RWPE2 (cell line): ENCODE data around the gene ZAP70.
"Not testable (repeated sequence)": the region's sequence is repeated elsewhere in the genome, so short reads cannot be mapped to it uniquely, and the experiment has no call there.

Experiments used
- ATAC-seq: fragments of 200-7000 bp; cut with Tn5 transposase; 3 replicates; pipeline ENCODE4 v1.9.1; 2021; ENCODE audit warnings: low read depth
- DNase-seq: peaks from one replicate; pipeline ENCODE4 v3.0.0-alpha.2; 2020; ENCODE audit warnings: low spot score
- H3K27ac ChIP-seq: fragments of 450-650 bp; 2 replicates; pipeline ENCODE4 v1.5.1; 2017; ENCODE audit warnings: mild to moderate bottlenecking; ENCODE audit not compliant: poor library complexity, severe bottlenecking
- H3K27me3 ChIP-seq: fragments of 250-450 bp; sonication (Bioruptor Pico); 2 replicates; pipeline ENCODE4 v1.5.1; 2021; ENCODE audit warnings: mild to moderate bottlenecking, moderate library complexity; ENCODE audit not compliant: insufficient read depth, poor library complexity, severe bottlenecking
- H3K36me3 ChIP-seq: fragments of 250-450 bp; sonication (Bioruptor Pico); 2 replicates; pipeline ENCODE4 v1.5.1; 2020; ENCODE audit warnings: low read depth, mild to moderate bottlenecking, moderate library complexity
- H3K4me1 ChIP-seq: fragments of 250-450 bp; sonication (Bioruptor Pico); 2 replicates; pipeline ENCODE4 v1.5.1; 2021; ENCODE audit warnings: mild to moderate bottlenecking, moderate library complexity; ENCODE audit not compliant: insufficient read depth, poor library complexity, severe bottlenecking
- H3K4me3 ChIP-seq: fragments of 250-450 bp; sonication (Bioruptor Pico); 2 replicates; pipeline ENCODE4 v1.5.1; 2021; ENCODE audit warnings: mild to moderate bottlenecking, moderate library complexity; ENCODE audit not compliant: severe bottlenecking
- H3K9me3 ChIP-seq: fragments of 250-450 bp; sonication (Bioruptor Pico); 2 replicates; pipeline ENCODE4 v1.5.1; 2021; ENCODE audit warnings: mild to moderate bottlenecking, moderate library complexity; ENCODE audit not compliant: severe bottlenecking
- TF ChIP-seq, protein P1 (sequence below): fragments of 450-650 bp; IDR thresholded peaks from one replicate; pipeline ENCODE4 v1.5.1; 2017; ENCODE audit warnings: mild to moderate bottlenecking, moderate library complexity; ENCODE audit not compliant: poor library complexity, severe bottlenecking

The ZAP70 gene

DNA sequence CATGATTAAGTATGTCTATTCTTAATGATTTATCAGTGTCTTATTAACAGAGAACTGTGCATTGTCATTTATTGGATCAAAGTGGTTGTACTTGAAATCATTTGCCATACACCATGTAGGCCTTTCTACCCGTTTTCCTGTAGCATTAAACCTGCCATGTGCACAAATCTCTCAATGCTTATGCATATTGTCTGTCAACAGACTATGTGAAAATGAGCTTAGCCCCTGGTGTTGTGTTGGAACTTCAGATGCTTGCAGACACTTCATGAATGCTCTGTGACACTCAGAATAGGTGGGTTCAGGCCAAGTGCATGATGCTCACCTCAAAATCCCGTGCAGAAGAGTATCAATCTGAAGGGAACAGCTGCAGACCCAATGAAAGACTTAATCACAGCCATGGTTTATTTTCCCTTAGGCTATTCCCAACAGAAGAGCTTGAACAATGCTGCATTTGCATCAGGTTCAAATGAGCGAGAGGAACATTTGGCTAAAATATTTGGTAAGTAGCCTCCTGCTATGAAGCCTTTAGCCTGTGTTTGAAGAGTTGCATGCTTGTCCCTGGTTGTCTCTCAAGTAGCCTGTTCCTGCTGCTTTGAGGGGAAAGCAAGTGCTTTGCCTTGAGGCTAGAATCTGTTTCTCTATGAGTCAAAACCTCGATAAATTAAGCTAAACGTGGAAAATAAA, 37.8 kb upstream of the ZAP70 start:
- TF ChIP-seq, protein P1, sequence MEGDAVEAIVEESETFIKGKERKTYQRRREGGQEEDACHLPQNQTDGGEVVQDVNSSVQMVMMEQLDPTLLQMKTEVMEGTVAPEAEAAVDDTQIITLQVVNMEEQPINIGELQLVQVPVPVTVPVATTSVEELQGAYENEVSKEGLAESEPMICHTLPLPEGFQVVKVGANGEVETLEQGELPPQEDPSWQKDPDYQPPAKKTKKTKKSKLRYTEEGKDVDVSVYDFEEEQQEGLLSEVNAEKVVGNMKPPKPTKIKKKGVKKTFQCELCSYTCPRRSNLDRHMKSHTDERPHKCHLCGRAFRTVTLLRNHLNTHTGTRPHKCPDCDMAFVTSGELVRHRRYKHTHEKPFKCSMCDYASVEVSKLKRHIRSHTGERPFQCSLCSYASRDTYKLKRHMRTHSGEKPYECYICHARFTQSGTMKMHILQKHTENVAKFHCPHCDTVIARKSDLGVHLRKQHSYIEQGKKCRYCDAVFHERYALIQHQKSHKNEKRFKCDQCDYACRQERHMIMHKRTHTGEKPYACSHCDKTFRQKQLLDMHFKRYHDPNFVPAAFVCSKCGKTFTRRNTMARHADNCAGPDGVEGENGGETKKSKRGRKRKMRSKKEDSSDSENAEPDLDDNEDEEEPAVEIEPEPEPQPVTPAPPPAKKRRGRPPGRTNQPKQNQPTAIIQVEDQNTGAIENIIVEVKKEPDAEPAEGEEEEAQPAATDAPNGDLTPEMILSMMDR = no peak
- Histone ChIP-seq H3K27ac (no peak overlapping the region), H3K9me3 (no peaks in the 10 kb centered on the region), H3K27me3 (no peaks in the 10 kb centered on the region), H3K4me3 (no peak overlapping the region), H3K4me1 (no peaks in the 10 kb centered on the region), H3K36me3 (no peaks in the 10 kb centered on the region)
- DNase-seq (no peak), ATAC-seq (no peak)

DNA sequence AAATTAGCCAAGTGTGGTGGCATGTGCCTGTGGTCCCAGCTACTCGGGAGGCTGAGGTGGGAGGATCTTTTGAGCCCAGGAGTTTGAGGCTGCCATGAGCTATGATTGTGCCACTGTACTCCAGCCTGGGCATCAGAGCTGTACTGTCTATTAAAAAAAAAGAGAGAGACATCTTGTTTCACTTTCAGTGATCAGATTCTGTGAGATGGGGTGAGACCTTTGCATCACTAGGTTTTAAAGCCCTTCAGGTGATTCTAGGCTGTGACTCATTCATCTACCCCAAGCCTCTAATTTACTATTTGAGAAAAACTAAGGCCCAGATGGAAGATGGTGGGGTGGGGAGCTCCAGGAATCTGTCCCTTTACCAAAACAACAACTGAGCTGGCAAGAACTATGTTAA, 36.8 kb upstream of the ZAP70 start:
- no peak overlapping the region for H3K4me3 ChIP-seq
- no peaks in the 10 kb centered on the region for H3K27me3 ChIP-seq
- TF ChIP-seq, protein P1 = no peak
- H3K9me3 ChIP-seq = no peaks in the 10 kb centered on the region
- ATAC-seq = no peak
- no peaks in the 10 kb centered on the region for H3K4me1 ChIP-seq
- H3K36me3 ChIP-seq = no peaks in the 10 kb centered on the region
- no peak for DNase-seq
- no peak overlapping the region for H3K27ac ChIP-seq

DNA sequence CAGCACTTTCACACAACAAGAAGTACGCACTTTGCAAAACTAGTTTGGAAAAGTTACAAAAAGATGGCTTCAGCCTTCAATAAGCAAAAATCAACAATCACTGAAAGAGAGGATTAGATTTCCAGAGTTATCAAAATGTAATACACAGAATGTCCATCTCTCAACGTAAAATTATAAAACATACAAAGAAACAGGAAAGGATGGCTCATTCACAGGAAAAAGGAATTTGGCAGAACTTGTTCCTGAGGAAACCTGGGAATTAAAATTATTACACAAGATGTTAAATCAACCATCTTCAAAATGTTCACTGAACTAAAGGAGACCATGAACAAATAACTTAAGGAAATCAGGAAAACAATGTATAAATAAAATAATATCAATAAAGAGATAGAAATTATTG, 35.9 kb upstream of the ZAP70 start:
- DNase-seq (no peak), ATAC-seq (no peak)
- Histone ChIP-seq H3K27me3 (no peaks in the 10 kb centered on the region), H3K27ac (no peak overlapping the region), H3K4me3 (no peak overlapping the region), H3K4me1 (no peaks in the 10 kb centered on the region), H3K36me3 (no peaks in the 10 kb centered on the region), H3K9me3 (no peaks in the 10 kb centered on the region)
- TF ChIP-seq, protein P1 = no peak

DNA sequence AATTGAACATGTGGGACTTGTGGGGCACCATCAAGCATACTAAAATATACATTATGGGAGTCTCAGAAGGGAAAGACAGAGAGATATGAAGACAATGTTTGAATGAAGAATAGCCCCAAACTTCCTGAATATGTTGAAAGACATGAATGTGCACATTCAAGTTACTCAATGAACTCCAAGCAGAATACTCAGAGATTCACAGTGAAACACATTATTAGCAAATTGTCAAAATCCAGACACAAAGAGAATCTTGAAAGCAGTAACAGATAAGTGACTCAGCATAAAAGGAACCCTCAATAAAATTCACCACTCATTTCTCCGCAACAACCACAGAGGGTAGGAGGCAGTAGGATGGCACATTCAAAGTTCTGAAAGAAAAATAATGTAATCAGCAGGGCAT, 35.1 kb upstream of the ZAP70 start:
- Histone ChIP-seq H3K27ac (no peak overlapping the region), H3K27me3 (no peaks in the 10 kb centered on the region), H3K4me1 (no peaks in the 10 kb centered on the region), H3K36me3 (no peaks in the 10 kb centered on the region), H3K4me3 (no peak overlapping the region), H3K9me3 (no peaks in the 10 kb centered on the region)
- no peak for DNase-seq
- TF ChIP-seq, protein P1 = no peak
- no peak for ATAC-seq

DNA sequence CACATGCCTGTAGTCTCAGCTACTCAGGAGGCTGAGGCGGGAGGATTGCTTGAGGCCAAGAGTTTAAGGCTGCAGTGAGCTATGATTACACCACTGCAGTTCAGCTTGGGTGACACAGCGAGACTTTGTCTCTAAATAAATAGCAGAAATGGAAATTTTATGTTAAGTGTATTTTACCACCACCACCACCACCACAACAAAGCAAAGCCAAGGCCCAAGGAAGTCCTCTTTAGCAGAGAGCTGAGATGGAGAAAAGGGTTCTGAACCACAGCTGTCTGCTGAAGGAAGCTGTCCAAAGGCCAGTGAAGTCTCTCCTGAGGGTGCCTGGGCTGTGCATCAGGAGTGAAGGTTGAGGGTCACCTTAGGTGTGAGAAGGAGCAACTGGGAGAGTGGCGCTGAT, 26.1 kb upstream of the ZAP70 start:
- DNase-seq, H3K36me3 ChIP-seq, H3K4me1 ChIP-seq, H3K27me3 ChIP-seq, H3K27ac ChIP-seq, ATAC-seq, H3K4me3 ChIP-seq, H3K9me3 ChIP-seq: not testable (repeated sequence)
